Hematopoietic multipotent progenitor cell (in vitro differentiated cells): ENCODE results near the gene ATF6. TPM values are rescaled to one million over a fixed set of nuclear protein-coding genes. Genes with fewer than 3 reads are reported as not detected.

Source experiments
- DNase-seq, 3 donors: peaks; one replicate each; pipeline ENCODE4 v3.0.0-alpha.2; 2011 to 2015; ENCODE audit warnings: low read depth in 2 of 3, low spot score in 2 of 3
- total RNA-seq: library from RNA; depleted of rRNA; stranded (reverse); fragments of >200 nt; gene quantifications from one replicate; pipeline ENCODE4 v1.2.3, GENCODE V29; 2012

ATF6 gene
- total RNA-seq, 1 donor, result 17.0 TPM

DNA sequence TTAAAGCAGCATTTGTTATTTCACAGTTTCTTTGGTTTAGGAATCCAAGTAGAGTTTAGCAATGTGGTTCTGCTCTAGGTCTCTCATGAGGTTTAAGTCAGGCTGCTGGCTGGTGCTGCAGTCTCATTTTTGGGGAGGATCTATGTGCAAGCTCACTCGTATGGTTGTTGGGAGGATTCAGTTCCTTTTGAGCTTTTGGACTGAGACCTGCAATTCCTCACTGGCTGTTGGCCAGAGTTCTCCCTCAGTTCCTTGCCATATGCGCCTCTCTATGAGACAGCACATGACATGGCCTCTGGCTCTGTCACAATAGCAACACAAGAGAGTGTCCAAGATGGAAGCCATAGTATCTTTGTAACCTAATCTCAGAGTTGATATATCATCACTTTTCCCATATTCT is 166.5 kb downstream of the ATF6 start:
- no peak for DNase-seq

GRCh38 chr1:161933592-161934588 is 167.8 kb downstream of the ATF6 start:
- DNase-seq, result peak in 2 of 3 donors; percentile 29 to 72

DNA sequence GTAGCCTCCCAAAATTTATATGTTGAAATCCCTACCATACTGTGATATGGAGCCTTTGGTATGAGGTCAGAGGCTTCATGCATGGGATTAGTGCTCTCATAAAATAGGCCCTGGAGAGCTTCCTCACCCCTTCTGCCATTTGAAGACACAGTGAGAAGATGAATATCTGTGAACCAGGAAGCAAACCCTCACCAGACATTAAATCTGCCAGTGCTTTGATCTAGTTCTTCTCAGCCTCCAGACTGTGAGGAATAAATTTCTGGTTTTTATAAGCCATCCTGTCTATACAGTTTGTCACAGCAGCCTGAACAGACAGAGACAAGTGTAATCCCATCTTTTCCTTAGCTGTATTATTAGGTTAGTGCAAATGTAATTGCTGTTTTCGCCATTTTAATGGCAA is 169.1 kb downstream of the ATF6 start:
- DNase-seq, result no peak

DNA sequence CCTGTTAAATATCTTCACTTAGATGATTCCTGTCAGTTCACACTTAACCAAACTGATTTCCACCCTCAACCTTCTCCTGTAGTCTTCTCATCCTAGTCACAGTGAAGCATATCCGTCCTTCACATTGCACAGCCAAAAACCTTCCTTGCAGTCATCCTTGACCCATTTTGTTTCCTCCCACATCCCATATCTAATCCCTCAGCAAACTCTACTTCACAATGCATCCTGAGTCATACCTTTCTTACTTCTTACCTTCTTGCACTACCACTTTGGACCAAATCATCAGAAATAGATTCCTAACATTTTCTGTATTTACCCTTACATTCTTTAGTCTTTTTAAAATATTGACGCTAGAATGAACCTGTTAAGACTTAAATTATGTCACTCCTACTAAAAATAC is 170.7 kb downstream of the ATF6 start:
- no peak for DNase-seq

- DNase-seq, result no peak
Measured at GRCh38 chr1:161940866-161941591, 174.9 kb downstream of the ATF6 start.

DNA sequence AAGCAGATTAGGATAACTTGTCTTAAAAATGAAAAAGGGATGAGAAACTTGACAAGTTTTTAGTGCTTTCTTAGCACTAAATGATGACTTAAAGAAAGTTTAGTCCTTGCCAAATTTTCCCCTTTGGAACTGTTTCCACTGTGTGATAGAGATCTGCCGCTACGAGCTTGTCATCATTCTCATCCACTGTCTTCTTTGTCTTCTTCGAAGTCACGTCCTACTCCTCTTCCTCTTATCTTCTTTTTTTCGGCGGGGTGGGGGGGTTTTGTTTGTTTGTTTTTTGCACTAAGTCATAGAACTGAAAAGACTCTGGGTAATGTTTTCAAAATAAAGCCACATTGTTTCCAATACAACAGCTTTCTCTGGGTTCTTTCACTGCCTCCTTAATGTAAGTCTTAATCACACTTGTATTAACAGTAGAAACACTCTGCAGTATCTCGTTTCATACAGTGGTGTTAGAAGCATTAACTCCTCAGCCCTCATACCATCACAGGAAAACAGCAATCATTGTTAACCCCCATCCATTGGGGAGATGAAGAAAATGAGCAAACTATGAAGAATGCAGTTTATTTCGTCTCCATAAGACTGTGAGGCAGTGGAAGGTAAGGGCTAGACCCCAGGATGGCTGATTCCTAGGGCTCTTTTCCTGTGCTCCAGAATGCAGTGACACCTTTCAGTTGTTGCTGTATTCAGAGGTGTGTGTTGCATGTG is 175.8 kb downstream of the ATF6 start:
- no peak for DNase-seq

GRCh38 chr1:161943737-161944136 is 177.6 kb downstream of the ATF6 start:
- DNase-seq, result no peak

DNA sequence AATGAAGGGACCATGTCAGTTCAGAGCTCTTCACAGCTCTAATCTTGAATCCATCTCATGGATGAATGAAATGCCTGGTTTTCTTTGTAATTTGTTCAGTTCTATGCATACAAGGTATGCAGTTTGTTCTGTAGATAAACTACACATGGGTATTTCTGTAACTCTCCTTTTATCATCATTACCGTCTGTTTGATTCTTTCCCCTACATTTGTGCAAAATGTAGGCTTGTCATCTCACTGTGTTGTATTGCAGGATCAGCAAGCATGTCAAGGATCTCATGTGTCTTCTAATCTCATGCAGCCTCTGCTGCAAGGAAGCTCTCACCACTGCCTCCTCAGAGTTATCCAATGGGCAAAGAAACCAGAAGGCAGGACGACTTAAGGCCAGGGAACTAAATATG is 178.3 kb downstream of the ATF6 start:
- no peak for DNase-seq

GRCh38 chr1:161945306-161946060 is 179.4 kb downstream of the ATF6 start:
- DNase-seq, result no peak

DNA sequence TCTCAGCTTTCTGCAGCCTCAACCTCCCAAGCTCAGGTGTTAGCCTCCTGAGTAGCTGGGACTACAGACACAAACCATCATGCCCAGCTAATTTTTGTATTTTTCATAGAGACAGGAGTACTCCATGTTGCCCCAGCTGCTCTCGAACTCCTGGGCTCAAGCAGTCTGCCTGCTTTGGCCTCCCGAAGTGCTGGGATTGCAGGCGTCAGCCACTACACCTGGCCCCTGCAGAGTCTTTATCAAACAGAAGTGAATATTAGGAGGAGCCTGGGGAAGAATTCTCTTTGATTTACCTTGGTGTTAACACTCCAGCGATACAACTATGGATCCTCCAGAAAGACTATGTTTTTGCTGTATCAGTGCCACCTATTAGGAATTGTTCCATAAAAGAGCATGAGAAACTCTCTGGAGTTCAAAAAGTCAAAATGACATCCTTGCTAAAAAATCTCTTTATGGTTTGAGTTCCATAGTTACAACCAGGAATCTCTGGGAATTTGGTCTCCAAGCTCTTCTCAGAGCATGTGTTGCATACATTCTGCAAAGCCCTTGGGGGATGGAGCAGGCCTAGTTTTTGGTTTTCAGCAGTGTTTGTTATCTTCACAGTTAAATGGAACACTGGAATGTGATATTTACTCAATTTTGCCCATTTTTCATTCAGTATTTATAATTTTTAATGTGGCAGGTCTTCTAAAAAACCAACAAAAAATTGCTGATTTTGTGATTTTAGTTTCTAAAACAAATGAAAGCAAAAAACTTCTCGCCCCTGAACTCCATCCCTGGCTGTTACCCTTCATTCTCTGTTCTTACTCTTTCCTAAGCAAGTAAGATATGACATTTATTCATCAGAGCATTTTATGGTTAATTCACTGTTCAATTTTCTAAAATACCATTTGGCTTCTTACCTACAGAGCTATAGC is 180.2 kb downstream of the ATF6 start:
- DNase-seq, result no peak

DNA sequence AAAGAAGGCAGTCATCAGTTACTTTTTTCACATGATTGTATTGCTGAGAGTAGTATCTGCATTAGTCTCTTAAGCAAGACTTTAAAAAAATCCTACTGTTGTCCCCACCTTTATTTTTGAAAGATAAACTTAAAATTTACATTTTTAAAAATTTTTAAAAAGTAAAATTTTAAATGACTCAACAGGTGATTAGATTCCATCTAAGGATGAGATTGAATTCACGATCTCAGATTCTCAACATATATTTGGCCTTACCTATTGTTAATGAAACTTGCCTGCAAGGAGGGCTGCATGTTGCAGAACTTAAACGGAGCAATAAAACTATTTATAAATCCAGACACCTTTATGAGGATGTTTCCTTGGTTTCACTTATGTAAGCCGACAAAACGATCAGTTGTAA is 182.3 kb downstream of the ATF6 start:
- peak in 1 of 3 donors; percentile 27 for DNase-seq

DNA sequence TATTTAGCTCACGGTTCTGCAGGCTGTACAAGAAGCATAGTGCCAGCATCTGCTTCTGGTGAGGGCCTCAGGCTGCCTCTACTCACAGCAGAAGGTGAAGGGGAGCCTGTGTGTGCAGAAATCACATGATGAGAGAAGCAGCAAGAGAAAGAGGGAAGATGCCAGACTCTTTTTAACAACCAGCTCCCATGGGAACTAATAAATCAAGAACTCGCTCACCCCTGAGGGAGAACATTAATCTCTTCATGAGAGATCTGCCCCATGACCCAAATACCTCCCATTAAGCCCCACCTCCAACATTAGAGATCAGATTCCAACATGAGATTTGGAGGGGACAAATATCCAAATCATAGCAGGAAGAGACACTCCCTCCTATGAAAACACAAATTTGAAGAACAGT is 183.4 kb downstream of the ATF6 start:
- DNase-seq, result no peak

GRCh38 chr1:161950377-161950776 is 184.3 kb downstream of the ATF6 start:
- no peak for DNase-seq

DNA sequence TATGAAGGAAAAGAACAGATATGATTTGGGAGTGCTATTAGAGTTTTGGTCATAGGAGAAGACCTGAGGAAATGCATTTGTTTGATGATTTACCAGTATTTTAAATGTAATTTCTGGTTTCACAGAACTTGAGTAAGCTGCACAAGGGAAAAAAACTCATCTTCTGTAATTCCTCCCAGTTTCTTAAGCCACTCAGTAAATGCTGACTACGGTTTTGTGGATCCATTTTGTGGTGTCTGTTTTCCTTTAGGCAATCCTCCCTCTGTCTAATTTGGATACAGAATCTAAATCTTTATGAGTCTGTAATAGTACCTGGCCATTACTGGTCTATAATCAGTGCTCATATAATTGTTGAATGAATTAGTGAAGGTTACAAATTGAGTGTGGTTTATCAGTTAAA is 185.5 kb downstream of the ATF6 start:
- no peak for DNase-seq

GRCh38 chr1:161952607-161953172 is 186.6 kb downstream of the ATF6 start:
- no peak for DNase-seq

DNA sequence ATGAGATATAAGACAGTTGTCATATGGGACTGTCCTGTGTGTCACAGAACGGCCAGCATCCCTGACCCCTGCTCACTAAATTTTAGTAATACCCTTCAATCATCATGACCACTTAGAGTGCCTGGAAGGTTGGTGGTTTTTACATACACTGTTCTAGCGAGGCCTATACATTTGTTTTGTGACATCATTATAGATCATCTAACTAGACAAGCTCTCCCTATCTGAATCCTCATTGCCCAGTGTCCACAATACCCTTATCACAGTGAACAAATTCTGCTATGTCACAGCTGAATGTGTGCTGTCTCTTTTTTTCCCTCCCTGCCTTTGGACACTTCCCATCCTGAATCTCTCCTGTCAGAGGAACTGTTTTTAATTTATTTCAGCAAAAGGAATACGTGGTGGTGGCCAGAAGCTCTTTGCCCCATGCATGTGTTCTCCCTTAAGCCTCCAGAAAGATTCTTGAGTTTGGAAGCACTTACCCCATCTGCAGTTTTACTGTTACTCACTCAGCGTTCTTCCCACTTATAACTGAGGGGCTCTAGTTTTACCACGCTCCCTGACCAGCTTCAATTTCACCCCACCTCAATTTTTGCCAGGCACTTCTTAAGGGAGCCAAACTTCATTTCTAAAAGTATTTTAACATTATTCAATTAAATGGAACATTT is 187.3 kb downstream of the ATF6 start:
- no peak for DNase-seq

DNA sequence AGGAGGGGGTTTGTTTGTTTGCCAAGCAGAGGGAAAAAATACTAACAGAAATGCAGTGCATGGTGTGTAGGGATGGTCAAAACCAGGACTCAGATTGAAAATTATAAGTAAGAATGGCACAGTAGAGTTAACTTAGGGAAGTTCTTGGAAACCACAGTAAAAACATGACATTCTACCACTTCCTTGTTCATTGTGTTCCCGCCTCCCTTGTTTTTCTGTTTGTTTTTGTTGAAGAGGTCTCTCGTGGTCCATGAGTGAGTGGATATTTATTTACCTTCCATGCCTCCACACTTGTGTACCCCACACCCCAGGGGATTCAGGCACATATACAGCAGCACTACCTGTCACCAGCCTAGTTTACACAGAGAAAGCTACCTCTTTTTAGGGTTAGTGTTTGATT is 187.9 kb downstream of the ATF6 start:
- peak in 1 of 3 donors; percentile 46 for DNase-seq

DNA sequence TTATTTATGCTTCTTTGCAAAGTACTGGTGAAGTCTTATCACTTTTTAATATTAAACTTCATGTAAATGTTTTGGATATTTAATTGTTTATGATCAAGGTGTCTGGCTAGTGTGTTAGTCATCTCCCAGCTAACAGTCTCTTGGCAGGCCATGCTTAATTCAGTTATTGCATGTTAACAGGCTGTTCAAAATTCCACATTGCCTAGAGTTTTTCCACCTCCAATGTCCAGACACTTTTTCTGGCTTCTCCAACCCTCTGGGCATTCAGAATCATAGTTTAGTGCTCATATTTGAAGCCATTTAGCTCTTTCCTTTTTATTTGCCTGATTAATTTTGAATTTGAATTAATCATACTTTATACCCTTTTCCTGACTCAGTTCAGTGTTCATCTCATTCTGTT is 188.3 kb downstream of the ATF6 start:
- no peak for DNase-seq

DNA sequence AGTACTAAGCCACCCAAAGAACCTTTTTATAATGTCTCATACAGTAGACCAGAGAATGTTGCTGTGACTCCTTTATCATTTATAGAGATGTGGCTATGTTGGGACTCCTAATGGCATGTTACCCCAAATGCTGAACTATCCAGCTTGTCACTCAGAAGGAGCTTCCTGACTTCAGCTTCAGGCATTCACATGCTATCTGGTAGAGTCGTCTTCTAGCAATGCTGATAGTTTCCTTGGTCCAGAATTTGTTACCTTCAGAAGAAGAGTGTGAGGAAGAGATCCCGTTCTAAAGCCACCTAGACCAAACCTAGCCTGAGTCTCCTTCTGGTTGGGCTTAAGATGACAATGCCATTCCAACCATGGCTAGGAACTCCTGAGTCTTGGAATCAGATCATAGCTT is 189.5 kb downstream of the ATF6 start:
- DNase-seq, result no peak
